NB4 (cell line): Measurements from ENCODE around the gene KIF9.

Experiments
- CTCF ChIP-seq: IDR thresholded peaks from one replicate; pipeline ENCODE4 v1.5.1; 2012; ENCODE audit warnings: low read depth, low read length
- MAX ChIP-seq: IDR thresholded peaks from 2 replicates; pipeline ENCODE4 v1.6.1; 2011; ENCODE audit warnings: low read depth, low read length
- MYC ChIP-seq: IDR thresholded peaks from 2 replicates; pipeline ENCODE4 v1.6.1; 2011; ENCODE audit warnings: low read depth, low read length
- POLR2A ChIP-seq: IDR thresholded peaks from 2 replicates; pipeline ENCODE4 v1.6.1; 2011; ENCODE audit warnings: mild to moderate bottlenecking; ENCODE audit not compliant: insufficient read length; ENCODE audit errors: extremely low read depth

DNA sequence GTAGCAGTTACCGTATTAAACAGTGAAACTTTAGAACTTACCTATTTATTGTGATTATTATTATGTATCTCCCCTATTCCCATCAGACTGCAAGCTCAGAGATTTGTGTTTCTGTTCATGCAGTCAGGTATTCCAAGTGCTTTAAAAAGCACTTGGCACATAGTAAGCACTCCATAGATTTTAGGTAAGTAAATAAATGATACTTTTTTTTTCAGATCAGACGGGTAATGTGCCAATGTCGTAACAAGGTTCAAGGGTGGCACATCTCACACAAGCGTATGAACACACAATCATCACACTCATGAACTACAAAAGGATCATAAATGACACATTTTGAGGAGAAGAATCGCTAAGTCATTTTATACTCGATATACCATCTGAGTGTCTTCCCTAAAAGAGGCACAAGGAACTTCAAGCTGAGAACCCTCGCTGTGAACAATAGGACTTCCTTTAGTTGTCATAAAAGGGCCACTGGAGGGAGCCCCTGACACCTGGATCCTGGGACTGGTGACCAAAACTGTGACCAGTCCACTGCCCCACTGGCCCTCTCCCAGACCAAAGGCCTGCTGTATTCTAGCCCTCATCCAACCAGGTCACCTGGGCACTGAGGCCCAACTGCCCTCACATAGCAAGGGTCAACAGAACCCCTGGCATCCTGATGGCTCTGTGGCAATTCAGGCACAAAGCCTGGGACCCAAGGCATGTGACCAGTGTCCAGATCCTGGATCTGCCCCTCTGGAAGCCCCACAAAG lies 32.1 kb downstream of the KIF9 start:
- TF ChIP-seq CTCF = peak; percentile 49
- no peak for TF ChIP-seq POLR2A
- TF ChIP-seq MYC = no peak
- no peak for TF ChIP-seq MAX
